ENCODE data around the gene SPATA17. TPM values are rescaled to one million over a fixed set of nuclear protein-coding genes. Genes with fewer than 3 reads are reported as not detected.

The SPATA17 gene
- total RNA-seq, 4 donors from 2014 or later: 0.52 to 2.4 TPM; not detected in 2

DNA sequence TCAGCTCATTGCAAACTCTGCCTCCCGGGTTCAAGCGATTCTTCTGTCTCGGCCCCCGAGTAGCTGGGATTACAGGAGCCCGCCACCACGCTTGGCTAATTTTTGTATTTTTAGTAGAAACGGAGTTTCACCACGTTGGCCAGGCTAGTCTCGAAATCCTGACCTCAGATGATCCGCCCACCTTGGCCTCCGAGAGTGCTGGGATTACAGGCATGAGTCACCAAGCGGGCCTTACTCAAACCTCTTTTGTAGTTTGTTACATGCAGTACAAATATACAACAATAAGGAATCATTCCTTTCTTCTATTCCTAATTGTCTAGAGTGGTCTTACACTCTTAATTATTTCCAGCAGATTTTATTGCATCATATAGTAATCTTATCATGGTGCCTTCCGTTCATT, 16.6 kb downstream of the SPATA17 start:
- Histone ChIP-seq H3K9me3 (no peaks in the 10 kb centered on the region), H3K27ac (no peak overlapping the region), H3K36me3 (no peaks in the 10 kb centered on the region), H3K4me3 (no peak overlapping the region), H3K27me3 (no peaks in the 10 kb centered on the region), H3K4me1 (no peaks in the 10 kb centered on the region)
- TF ChIP-seq POLR2A (IDR thresholded peaks at IDR 0.05) (no peak), CTCF (IDR thresholded peaks at IDR 0.05) (no peak)
- intact Hi-C loops (cut with DNase I; ENCODE audit: low total_unique reads): no loop called here
- DNase-seq: no peak

- no peaks in the 10 kb centered on the region for H3K36me3 ChIP-seq
- H3K9me3 ChIP-seq: no peaks in the 10 kb centered on the region
- no peaks in the 10 kb centered on the region for H3K4me1 ChIP-seq
- H3K4me3 ChIP-seq: no peak overlapping the region
- H3K27me3 ChIP-seq: no peaks in the 10 kb centered on the region
- no peak for DNase-seq
- intact Hi-C loops (cut with DNase I; ENCODE audit: low total_unique reads): no loop called here
- no peak overlapping the region for H3K27ac ChIP-seq
- no peak for TF ChIP-seq POLR2A (IDR thresholded peaks at IDR 0.05)
- no peak for TF ChIP-seq CTCF (IDR thresholded peaks at IDR 0.05)
Measured at GRCh38 chr1:217650674-217651073, 19.5 kb downstream of the SPATA17 start.

- Histone ChIP-seq H3K9me3 (no peaks in the 10 kb centered on the region), H3K36me3 (no peaks in the 10 kb centered on the region), H3K4me3 (no peak overlapping the region), H3K4me1 (no peaks in the 10 kb centered on the region), H3K27ac (no peak overlapping the region), H3K27me3 (no peaks in the 10 kb centered on the region)
- intact Hi-C loops (cut with DNase I; ENCODE audit: low total_unique reads): no loop called here
- no peak for TF ChIP-seq POLR2A (IDR thresholded peaks at IDR 0.05)
- no peak for TF ChIP-seq CTCF (IDR thresholded peaks at IDR 0.05)
- no peak for DNase-seq
Measured at GRCh38 chr1:217660353-217661062, 29.4 kb downstream of the SPATA17 start.

GRCh38 chr1:217661407-217661806, 30.3 kb downstream of the SPATA17 start:
- Histone ChIP-seq H3K9me3 (no peaks in the 10 kb centered on the region), H3K4me3 (no peak overlapping the region), H3K27ac (no peak overlapping the region), H3K27me3 (no peaks in the 10 kb centered on the region), H3K36me3 (no peaks in the 10 kb centered on the region), H3K4me1 (no peaks in the 10 kb centered on the region)
- intact Hi-C loops (cut with DNase I; ENCODE audit: low total_unique reads): no loop called here
- DNase-seq: no peak
- TF ChIP-seq CTCF (IDR thresholded peaks at IDR 0.05): no peak

- no peak for TF ChIP-seq CTCF (IDR thresholded peaks at IDR 0.05)
- no peak for TF ChIP-seq POLR2A (IDR thresholded peaks at IDR 0.05)
- H3K36me3 ChIP-seq: no peaks in the 10 kb centered on the region
- no peak overlapping the region for H3K4me3 ChIP-seq
- no peaks in the 10 kb centered on the region for H3K9me3 ChIP-seq
- no peaks in the 10 kb centered on the region for H3K4me1 ChIP-seq
- no peak for DNase-seq
- H3K27me3 ChIP-seq: no peaks in the 10 kb centered on the region
- no peak overlapping the region for H3K27ac ChIP-seq
- intact Hi-C loops (cut with DNase I; ENCODE audit: low total_unique reads): no loop called here
Measured at GRCh38 chr1:217668351-217668940, 37.3 kb downstream of the SPATA17 start.

All from uterus (tissue), 4 donors.